G401.6 (cell line): ENCODE measurements around the gene DLG5.

Source experiments
- FAIRE-seq: peaks from 2 replicates; lab custom pipeline; 2012; peaks lifted over from hg19 to GRCh38; lab: Jason Lieb, UNC

The DLG5 gene

DNA sequence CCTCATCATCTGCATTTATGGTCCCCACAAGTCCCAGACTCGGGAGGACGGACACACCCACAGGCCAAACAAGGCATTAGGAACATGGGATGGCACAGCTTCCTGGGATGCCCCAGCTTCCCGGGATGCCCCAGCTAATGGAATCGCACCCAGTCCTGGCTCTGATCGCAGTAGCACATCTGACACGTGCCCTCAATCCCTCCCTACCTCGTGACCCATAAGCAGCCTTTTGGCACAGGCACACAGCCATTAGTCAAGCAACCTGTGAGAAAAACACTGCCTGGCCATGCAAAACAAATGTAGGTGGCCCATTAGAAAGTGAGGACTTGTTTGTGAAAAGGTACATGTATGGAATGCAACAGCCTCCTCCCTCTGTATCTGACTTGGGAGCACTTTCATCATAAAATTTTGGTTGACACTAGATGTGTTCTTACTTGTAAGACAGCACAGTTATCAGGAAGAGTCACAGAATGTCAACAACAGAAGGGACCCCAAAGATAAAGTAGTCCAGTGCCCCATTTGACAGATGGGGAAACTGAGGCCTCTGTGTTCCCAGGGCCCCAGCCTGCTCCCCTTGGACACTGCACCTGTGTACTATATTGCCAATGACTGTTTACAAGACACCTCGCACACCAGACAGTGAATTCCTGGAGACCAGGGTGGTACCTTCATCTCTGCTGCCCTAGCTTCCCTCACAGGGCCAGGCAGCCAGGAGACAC lies 34.4 kb downstream of the DLG5 start:
- no peak for FAIRE-seq

GRCh38 chr10:77890097-77890496 lies 36.5 kb downstream of the DLG5 start:
- no peak for FAIRE-seq

DNA sequence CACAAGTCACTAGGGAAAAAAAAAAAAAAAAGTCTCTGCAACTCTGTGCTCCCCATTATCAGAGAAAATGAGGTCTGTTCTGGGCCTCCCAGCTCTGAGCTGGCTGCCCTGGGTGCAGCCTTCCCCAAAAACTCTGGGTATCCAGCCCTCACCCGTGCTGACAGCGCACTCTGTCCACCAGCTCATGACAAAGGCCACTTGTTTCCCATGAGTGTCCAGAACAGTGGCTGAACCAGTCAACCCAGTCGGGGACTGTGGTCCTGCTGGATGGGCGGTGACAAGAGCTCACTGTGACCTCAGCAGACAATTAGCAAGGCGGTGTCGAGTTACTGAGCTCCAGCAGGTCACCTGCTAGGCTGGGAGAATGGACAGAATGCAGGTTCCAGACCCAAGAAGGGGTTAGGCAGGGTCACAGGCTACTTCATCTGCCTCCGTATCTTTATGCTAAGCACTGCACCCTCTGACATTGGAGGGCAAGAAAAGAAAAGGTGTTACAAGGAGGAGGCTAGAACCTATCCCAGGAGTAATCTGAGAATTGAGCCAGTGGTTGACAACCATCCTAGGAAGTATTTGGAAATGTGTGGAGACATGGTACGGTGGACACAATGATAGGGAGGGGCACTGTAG lies 37.2 kb downstream of the DLG5 start:
- no peak for FAIRE-seq

GRCh38 chr10:77888356-77888703 lies 38.2 kb downstream of the DLG5 start:
- no peak for FAIRE-seq

GRCh38 chr10:77887631-77888355 lies 38.8 kb downstream of the DLG5 start:
- FAIRE-seq, result no peak

GRCh38 chr10:77886795-77887355 lies 39.7 kb downstream of the DLG5 start:
- FAIRE-seq, result no peak

- FAIRE-seq, result no peak
Observed at GRCh38 chr10:77884181-77884580, 42.4 kb downstream of the DLG5 start.

GRCh38 chr10:77881636-77882035 lies 44.9 kb downstream of the DLG5 start:
- no peak for FAIRE-seq

- FAIRE-seq, result no peak
Observed at GRCh38 chr10:77881222-77881621, 45.3 kb downstream of the DLG5 start.

DNA sequence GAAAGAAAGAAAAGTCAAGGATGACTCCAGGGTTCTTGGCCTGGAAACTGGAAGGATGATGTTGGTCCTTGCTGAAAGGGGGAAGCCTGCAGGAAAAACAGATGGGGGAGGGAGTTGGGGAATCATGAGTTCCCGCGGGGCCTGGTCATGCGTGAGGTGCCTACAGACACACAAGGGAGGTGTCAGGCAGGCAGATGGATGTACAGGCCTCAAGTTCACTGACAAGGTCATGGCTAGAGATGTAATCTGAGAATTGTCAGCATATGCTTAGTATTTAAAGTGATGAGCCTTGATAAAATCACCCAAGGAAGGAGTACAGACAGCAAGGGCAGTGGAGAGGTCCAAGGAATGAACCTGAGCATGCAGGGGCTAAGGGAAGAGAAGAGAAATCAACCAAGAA lies 46.8 kb downstream of the DLG5 start:
- FAIRE-seq, result no peak

GRCh38 chr10:77879065-77879464 lies 47.5 kb downstream of the DLG5 start:
- no peak for FAIRE-seq

DNA sequence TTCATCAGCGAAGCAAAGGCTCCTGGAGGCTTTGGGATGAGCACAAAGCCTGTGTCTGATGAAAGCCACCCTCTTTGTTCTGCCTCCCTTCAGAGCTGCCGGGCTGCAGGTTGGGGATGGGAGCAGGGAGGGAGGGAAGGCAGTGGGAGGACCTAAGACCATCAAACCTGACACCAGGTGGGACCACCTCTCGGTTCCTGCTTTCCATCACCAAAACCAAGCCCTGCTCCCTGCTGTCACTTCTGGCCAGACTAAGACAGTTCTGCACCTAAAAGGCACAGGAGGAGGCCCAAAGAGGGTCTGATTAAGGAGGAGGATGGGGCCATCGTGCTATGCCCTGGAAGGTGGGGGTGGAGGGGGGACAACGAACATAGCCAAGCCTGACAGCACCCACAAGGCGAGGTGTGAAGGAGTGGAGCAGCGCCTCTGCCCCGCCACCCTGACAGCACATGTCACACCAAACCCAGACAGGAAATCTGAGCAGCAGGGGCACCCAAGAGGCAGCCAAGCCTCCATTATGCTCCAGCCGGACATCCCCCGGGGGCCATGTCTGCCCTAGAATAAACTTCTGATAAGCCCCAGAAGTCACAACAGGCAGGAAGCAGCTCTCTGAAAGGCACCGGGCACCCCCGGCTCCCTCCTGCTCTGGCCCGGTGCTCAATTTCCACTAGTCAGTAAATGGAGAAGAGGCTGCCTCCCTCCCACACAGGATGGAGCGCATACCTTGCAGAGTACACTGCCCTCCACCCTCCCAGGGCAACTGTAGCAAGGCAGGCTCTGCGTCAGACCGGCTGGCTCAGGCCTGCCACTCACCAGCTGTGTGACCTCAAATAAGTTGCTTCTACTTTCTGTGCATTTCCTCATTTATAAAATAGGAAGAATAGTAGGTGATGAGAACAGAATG lies 48.9 kb downstream of the DLG5 start:
- FAIRE-seq, result no peak

DNA sequence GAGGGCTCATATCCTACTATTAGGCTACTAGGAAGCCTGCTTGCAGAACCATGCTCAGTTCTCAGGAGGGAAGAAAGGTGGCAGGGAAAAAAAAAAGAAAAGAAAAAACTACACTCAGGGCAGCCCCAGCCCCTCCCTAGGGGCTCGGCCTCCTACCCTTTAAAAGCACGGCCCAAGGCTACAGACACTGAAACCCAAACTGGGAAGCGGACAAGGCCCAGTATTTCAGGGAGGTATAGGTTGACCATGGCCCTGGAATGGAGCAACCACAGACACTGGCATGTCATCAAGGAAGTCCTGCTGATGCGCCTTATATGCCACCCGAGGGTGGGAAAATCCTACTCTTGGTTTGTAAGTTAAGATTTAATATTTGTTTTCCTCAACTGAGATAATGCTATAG lies 50.8 kb downstream of the DLG5 start:
- no peak for FAIRE-seq

DNA sequence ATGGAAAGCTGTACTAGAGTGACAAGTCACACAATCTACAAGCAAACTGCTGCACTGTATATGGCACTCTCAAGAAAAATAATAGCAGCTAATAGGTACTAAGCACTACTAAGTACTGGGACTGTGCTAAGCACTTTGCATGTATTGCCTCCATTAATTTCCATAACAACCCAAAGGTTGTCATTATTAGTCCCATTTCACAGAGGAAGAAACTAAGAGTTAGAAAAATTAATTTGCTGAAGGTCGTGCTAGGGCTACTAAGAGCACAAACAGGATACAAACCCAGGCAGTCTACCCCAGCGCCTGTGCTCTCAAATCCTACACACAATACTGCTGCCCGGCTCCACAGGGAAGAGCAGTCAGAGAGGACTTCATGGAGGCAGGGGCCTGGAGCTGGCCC lies 51.7 kb downstream of the DLG5 start:
- no peak for FAIRE-seq

GRCh38 chr10:77873536-77874380 lies 52.8 kb downstream of the DLG5 start:
- FAIRE-seq, result no peak

DNA sequence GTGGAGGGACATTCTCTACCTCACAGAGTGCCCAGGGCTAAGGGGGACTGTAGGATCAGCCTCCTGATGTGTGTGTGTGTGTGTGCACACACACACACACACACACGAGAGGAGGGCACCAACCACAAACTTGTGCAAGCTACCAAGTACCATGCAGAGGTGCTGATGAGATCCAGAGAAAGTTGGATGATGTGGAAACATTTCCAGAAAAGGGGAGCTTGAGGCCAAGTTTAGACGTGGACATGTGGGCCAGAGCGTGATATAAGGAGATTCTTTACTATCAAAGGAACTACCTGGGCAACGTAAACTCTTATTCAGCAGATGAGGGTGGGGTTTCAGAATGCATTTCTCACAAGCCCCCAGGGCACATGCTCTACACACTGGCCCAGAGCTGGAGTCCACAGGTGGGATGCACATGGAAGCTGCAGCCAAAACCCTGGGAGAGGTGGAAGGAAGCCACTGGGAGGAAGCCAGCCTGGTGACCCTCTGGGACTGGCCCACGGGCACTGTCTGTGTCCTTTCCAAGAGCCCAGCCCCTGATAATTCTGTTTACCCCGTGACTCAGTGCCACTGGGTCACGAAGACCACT lies 53.5 kb downstream of the DLG5 start:
- no peak for FAIRE-seq

DNA sequence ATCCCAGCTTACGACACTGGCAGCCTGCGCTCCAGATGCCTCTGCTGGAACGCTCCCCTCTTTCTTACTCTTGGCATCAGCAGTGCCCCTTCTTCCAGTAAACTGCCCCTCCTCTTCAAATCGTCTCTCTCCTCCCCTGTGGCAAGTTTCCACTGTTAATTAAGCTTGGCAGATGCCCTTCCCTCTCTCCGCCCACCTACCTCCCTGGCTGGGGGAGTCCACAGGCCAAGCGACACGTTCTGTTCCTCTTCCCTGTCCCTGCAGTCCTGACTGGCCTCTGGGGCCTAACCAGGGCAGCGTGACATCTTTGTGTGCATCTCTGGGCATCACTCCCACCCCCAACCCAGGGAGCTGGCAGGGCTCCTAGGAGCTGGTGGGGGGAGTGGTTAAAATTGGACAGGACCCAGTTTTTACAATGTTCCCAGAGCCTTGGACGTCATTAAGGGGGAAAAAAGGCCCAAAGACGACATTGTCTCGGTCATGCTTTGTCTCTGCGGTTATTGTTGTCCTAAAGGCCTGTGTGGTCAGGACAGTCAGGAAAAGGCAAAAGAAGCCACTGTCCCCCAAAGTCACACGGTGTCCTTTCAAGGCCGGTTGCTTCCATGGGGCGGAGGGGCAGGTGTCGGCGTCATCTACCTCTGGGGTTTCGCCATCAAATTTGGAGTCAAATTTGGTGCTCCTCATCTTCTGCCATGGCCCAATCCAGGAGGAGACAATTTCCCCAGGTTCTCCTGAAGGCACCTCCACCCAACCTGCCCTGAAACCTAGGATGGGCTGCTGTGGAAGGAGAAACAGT lies 54.2 kb downstream of the DLG5 start:
- FAIRE-seq, result no peak

DNA sequence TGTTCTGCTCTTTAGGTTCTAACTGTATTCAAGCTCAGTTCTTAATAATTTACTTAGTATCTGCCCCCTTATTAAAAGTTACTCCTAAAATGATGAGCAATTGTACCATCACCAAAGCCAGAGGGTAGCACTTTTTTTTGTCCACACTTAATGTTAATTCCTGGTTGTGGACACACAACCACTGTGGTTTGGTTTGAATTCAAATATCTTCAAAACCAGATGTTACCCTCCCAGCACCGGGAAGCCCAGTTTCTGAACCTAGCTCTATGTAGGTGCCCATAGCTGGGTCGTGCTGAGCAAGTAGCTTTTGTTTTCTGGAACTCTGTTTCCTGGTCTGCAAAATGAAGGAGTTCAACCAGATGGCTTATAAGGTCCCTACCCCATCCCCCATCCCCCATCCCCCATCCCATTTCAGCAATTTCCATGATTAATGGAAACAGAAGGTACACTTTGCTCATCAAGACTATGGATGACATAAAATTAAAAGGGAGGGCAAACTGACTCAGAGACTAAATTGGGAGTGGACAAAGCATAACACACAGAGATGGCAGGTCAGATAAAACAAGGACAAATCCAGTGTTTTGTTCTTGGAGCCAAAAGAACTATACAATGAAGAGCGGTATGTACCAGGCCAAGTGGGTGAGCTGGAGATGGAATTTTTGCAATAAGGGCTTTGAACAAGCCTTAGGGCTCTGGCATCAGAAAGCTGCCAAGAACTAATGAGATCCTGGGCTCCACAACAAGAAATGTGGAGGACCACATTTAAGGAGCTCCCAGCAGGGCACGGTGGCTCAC lies 56.7 kb downstream of the DLG5 start:
- FAIRE-seq, result no peak

GRCh38 chr10:77868523-77868922 lies 58.0 kb downstream of the DLG5 start:
- no peak for FAIRE-seq
